ENCODE data around the gene ETS2. TPM values are rescaled to one million over a fixed set of nuclear protein-coding genes. Genes with fewer than 3 reads are reported as not detected.

Gene ETS2
- total RNA-seq, 1 experiment from 2014 or later, result 20.4 TPM

GRCh38 chr21:38780879-38781278 is 24.9 kb upstream of the ETS2 start:
- Mint-ChIP-seq H3K4me3 (ENCODE audit: unreplicated experiment) (no peak overlapping the region), H3K27ac (ENCODE audit: unreplicated experiment) (peak overlapping the region; percentile 48), H3K27me3 (ENCODE audit: insufficient read depth, unreplicated experiment) (no peaks in the 10 kb centered on the region), H3K4me1 (ENCODE audit: low read depth, unreplicated experiment) (peaks cover 13% of the 10 kb centered on the region), H3K36me3 (ENCODE audit: insufficient read depth, unreplicated experiment) (peaks cover 4% of the 10 kb centered on the region), H3K9me3 (ENCODE audit: unreplicated experiment) (peaks cover 27% of the 10 kb centered on the region)
- TF ChIP-seq CTCF (IDR thresholded peaks at IDR 0.05; ENCODE audit: insufficient read depth in 1 of 2, low read depth in 1 of 2, low read length in 1 of 2, severe bottlenecking in 1 of 2, unreplicated experiment in 1 of 2), result no peak
- Histone ChIP-seq H3K9me3 (peaks cover 14% of the 10 kb centered on the region; the same call in 1 of the 2 replicates), H3K4me3 (ENCODE audit: low read depth, low read length) (no peak overlapping the region), H3K36me3 (ENCODE audit: control insufficient read depth, insufficient read depth, low read length) (no peaks in the 10 kb centered on the region), H3K4me1 (peaks cover 15% of the 10 kb centered on the region; the same call in 1 of the 2 replicates), H3K27me3 (replicated peaks; ENCODE audit: control insufficient read depth, insufficient read depth, low read length) (no peaks in the 10 kb centered on the region)
- no TSS peak for BruUV-seq (replicated peaks)
- POLR2A ChIA-PET, result no interaction called here
- intact Hi-C loops (cut with micrococcal nuclease; ENCODE audit: unreplicated experiment), result no loop called here
- no peak for DNase-seq
- CTCF ChIA-PET, result no interaction called here

- Mint-ChIP-seq H3K4me1 (ENCODE audit: low read depth, unreplicated experiment) (peaks cover 13% of the 10 kb centered on the region), H3K4me3 (ENCODE audit: unreplicated experiment) (no peak overlapping the region), H3K9me3 (ENCODE audit: unreplicated experiment) (peaks cover 18% of the 10 kb centered on the region), H3K27ac (ENCODE audit: unreplicated experiment) (peak overlapping the region; percentile 37), H3K27me3 (ENCODE audit: insufficient read depth, unreplicated experiment) (no peaks in the 10 kb centered on the region), H3K36me3 (ENCODE audit: insufficient read depth, unreplicated experiment) (peaks cover 4% of the 10 kb centered on the region)
- ChIA-PET POLR2A (no interaction called here), CTCF (no interaction called here)
- H3K4me3 ChIP-seq (ENCODE audit: low read depth, low read length), result no peak overlapping the region
- H3K9me3 ChIP-seq, result 0 out of 2 replicates have a peak, but pooled peaks cover 5% of the 10 kb centered on the region
- no peak for TF ChIP-seq CTCF (IDR thresholded peaks at IDR 0.05; ENCODE audit: insufficient read depth in 1 of 2, low read depth in 1 of 2, low read length in 1 of 2, severe bottlenecking in 1 of 2, unreplicated experiment in 1 of 2)
- no peaks in the 10 kb centered on the region for H3K27me3 ChIP-seq (replicated peaks; ENCODE audit: control insufficient read depth, insufficient read depth, low read length)
- peaks cover 45% of the 10 kb centered on the region for H3K4me1 ChIP-seq
- no peaks in the 10 kb centered on the region for H3K36me3 ChIP-seq (ENCODE audit: control insufficient read depth, insufficient read depth, low read length)
- no TSS peak for BruUV-seq (replicated peaks)
- intact Hi-C loops (cut with micrococcal nuclease; ENCODE audit: unreplicated experiment), result no loop called here
- DNase-seq, result no peak
Observed at GRCh38 chr21:38784458-38785266, 21.1 kb upstream of the ETS2 start.

GRCh38 chr21:38785483-38785882 is 20.2 kb upstream of the ETS2 start:
- CTCF ChIA-PET, result no interaction called here
- no peak for TF ChIP-seq CTCF (IDR thresholded peaks at IDR 0.05; ENCODE audit: insufficient read depth in 1 of 2, low read depth in 1 of 2, low read length in 1 of 2, severe bottlenecking in 1 of 2, unreplicated experiment in 1 of 2)
- H3K4me3 Mint-ChIP-seq (ENCODE audit: unreplicated experiment), result no peak overlapping the region
- DNase-seq, result no peak
- H3K4me1 ChIP-seq, result peaks cover 43% of the 10 kb centered on the region
- H3K27me3 ChIP-seq (replicated peaks; ENCODE audit: control insufficient read depth, insufficient read depth, low read length), result no peaks in the 10 kb centered on the region
- peak overlapping the region; percentile 8 for H3K27ac Mint-ChIP-seq (ENCODE audit: unreplicated experiment)
- H3K27me3 Mint-ChIP-seq (ENCODE audit: insufficient read depth, unreplicated experiment), result no peaks in the 10 kb centered on the region
- no peaks in the 10 kb centered on the region for H3K36me3 ChIP-seq (ENCODE audit: control insufficient read depth, insufficient read depth, low read length)
- intact Hi-C loops (cut with micrococcal nuclease; ENCODE audit: unreplicated experiment), result no loop called here
- peaks cover 13% of the 10 kb centered on the region for H3K4me1 Mint-ChIP-seq (ENCODE audit: low read depth, unreplicated experiment)
- H3K9me3 Mint-ChIP-seq (ENCODE audit: unreplicated experiment), result peaks cover 18% of the 10 kb centered on the region
- POLR2A ChIA-PET, result no interaction called here
- no TSS peak for BruUV-seq (replicated peaks)
- peaks cover 4% of the 10 kb centered on the region for H3K36me3 Mint-ChIP-seq (ENCODE audit: insufficient read depth, unreplicated experiment)
- H3K9me3 ChIP-seq, result 0 out of 2 replicates have a peak, but pooled peaks cover 4% of the 10 kb centered on the region
- no peak overlapping the region for H3K4me3 ChIP-seq (ENCODE audit: low read depth, low read length)

All from Caco-2 (cell line).